AG04449 (cell line): ENCODE results near the gene ZNF805.
"Not testable (repeated sequence)": the region's sequence is repeated elsewhere in the genome, so short reads cannot be mapped to it uniquely, and the experiment has no call there.

ENCODE experiments used
- CTCF ChIA-PET: fragments of 350-600 bp; formaldehyde crosslinking; extraction: SDS; loops from one replicate; lab custom pipeline; 2021; ENCODE audit warnings: antibody characterized with exemption; lab: Yijun Ruan, JAX
- POLR2A ChIA-PET: fragments of 400-600, 350-600 bp; formaldehyde crosslinking; extraction: SDS; loops from one replicate; lab custom pipeline; 2020; ENCODE audit warnings: antibody characterized with exemption, inconsistent platforms; lab: Yijun Ruan, JAX
- DNase-seq: peaks from one replicate; pipeline ENCODE4 v3.0.0-alpha.2; 2010; ENCODE audit warnings: low read depth, low spot score
- H3K4me3 ChIP-seq: 2 replicates; pipeline ENCODE4 v1.5.1; 2011; ENCODE audit warnings: low read depth, mild to moderate bottlenecking, control low read depth, low read length
- CTCF ChIP-seq: IDR thresholded peaks from one replicate; pipeline ENCODE4 v1.5.1; 2011; ENCODE audit warnings: mild to moderate bottlenecking, moderate library complexity, low read length, control low read depth, inconsistent platforms; ENCODE audit not compliant: insufficient read depth; ENCODE audit errors: missing control alignments

The ZNF805 gene

GRCh38 chr19:57249329-57249728, 8.9 kb downstream of the ZNF805 start:
- CTCF ChIA-PET, result no interaction called here
- no peak for TF ChIP-seq CTCF
- POLR2A ChIA-PET, result no interaction called here

GRCh38 chr19:57253767-57254166, 13.3 kb downstream of the ZNF805 start:
- DNase-seq, CTCF ChIA-PET: not testable (repeated sequence)

More at GRCh38 chr19:57249329-57249728, 8.9 kb downstream of the ZNF805 start:
- DNase-seq, result no peak
- H3K4me3 ChIP-seq, result no peak overlapping the region

GRCh38 chr19:57262044-57262443, 21.6 kb downstream of the ZNF805 start:
- ChIA-PET CTCF (no interaction called here), POLR2A (no interaction called here)
- H3K4me3 ChIP-seq, result no peak overlapping the region
- TF ChIP-seq CTCF, result no peak
- DNase-seq, result no peak

More at GRCh38 chr19:57253767-57254166, 13.3 kb downstream of the ZNF805 start:
- H3K4me3 ChIP-seq, POLR2A ChIA-PET: not testable (repeated sequence)

- TF ChIP-seq CTCF, result no peak
- no peak for DNase-seq
- ChIA-PET CTCF (no interaction called here), POLR2A (no interaction called here)
- H3K4me3 ChIP-seq, result no peak overlapping the region
These were observed 22.9 kb downstream of the ZNF805 start for GRCh38 chr19:57263244-57263741.

GRCh38 chr19:57267291-57267690, 26.9 kb downstream of the ZNF805 start:
- DNase-seq, result no peak
- no peak for TF ChIP-seq CTCF
- CTCF ChIA-PET, result no interaction called here
- POLR2A ChIA-PET, result no interaction called here
- H3K4me3 ChIP-seq, result no peak overlapping the region

- POLR2A ChIA-PET, result interaction anchor here (0.8 kb wide), 1 partner anchor 9 kb away, joined by 3 read pairs; no protein-coding TSS in a partner anchor
- peak; percentile 84 for DNase-seq
- CTCF ChIA-PET, result no interaction called here
- no peak for TF ChIP-seq CTCF
- H3K4me3 ChIP-seq, result no peak overlapping the region
These were observed 29.3 kb downstream of the ZNF805 start for GRCh38 chr19:57269515-57270250.
